B cell (primary cell): ENCODE results near the gene PPP1R16B. TPM values are rescaled to one million over a fixed set of nuclear protein-coding genes. Genes with fewer than 3 reads are reported as not detected.

Source experiments
- ATAC-seq: fragments of 200-7000 bp; cut with Tn5 transposase; one replicate; pipeline ENCODE4 v1.10.0; 2021; ENCODE audit warnings: low read depth, mild to moderate bottlenecking, moderate number of reproducible peaks, moderate library complexity
- CTCF ChIA-PET: fragments of 350-600 bp; sonication (Branson Sonifier 250); formaldehyde crosslinking; loops from one replicate; lab custom pipeline; 2021; ENCODE audit warnings: antibody characterized with exemption, inconsistent platforms; lab: Charles Lee
- POLR2A ChIA-PET: fragments of 350-600 bp; sonication (Branson Sonifier 250); formaldehyde crosslinking; loops from one replicate; lab custom pipeline; 2021; ENCODE audit warnings: antibody characterized with exemption; lab: Charles Lee
- DNase-seq: peaks from one replicate; pipeline ENCODE4 v3.0.0; 2013
- H2AFZ ChIP-seq: 2 replicates; pipeline ENCODE4 v1.6.1; 2012; ENCODE audit warnings: mild to moderate bottlenecking, low read depth, low read length; ENCODE audit not compliant: insufficient read depth, poor library complexity, severe bottlenecking
- H3K27ac ChIP-seq, 2 donors: 1 replicate in 1 of 2; 2 replicates in 1 of 2; pipeline ENCODE4 v1.5.1; 2012 to 2013; ENCODE audit warnings: low read length in 2 of 2, mild to moderate bottlenecking in 2 of 2, moderate library complexity in 1 of 2
- H3K27me3 ChIP-seq, 4 experiments: fragments of 200-600 bp in 1 of 4; sonication (generic) in 1 of 4; replicated peaks in 1 of 4; 1 replicate in 2 of 4; 2 replicates in 2 of 4; pipeline versions ENCODE4 v1.6.1 to v1.7.0; 2013 to 2016; ENCODE audit warnings: low read length in 3 of 4, mild to moderate bottlenecking in 2 of 4, mixed read lengths in 1 of 4, moderate library complexity in 1 of 4; ENCODE audit not compliant: insufficient read depth in 4 of 4, control insufficient read depth in 3 of 4; ENCODE audit errors: control extremely low read depth in 1 of 4
- H3K36me3 ChIP-seq, 2 experiments: replicated peaks in 1 of 2; 1 replicate in 1 of 2; 2 replicates in 1 of 2; pipeline versions ENCODE4 v1.6.1 to v1.7.1; 2013; ENCODE audit warnings: low read length in 1 of 2; ENCODE audit not compliant: insufficient read depth in 2 of 2, control insufficient read depth in 1 of 2; ENCODE audit errors: control extremely low read depth in 1 of 2, extremely low read depth in 1 of 2
- H3K4me1 ChIP-seq, 2 donors: fragments of 200-600 bp in 1 of 2; sonication (generic) in 1 of 2; 1 replicate in 1 of 2; 2 replicates in 1 of 2; pipeline versions ENCODE4 v1.5.1 to v1.6.1; 2013 to 2017; ENCODE audit warnings: low read length in 2 of 2; ENCODE audit not compliant: control insufficient read depth in 2 of 2, insufficient read depth in 2 of 2
- H3K4me2 ChIP-seq: replicated peaks from 2 replicates; pipeline ENCODE3; 2012; ENCODE audit warnings: mild to moderate bottlenecking, low read depth, low read length; ENCODE audit not compliant: poor library complexity, severe bottlenecking
- H3K4me3 ChIP-seq, 5 experiments: fragments of 200-600 bp in 1 of 5; sonication (generic) in 1 of 5; 1 replicate in 3 of 5; 2 replicates in 2 of 5; pipeline versions ENCODE4 v1.5.1 to v1.7.0; 2011 to 2016; ENCODE audit warnings: low read length in 4 of 5, mild to moderate bottlenecking in 4 of 5, low read depth in 2 of 5, control low read depth in 1 of 5, moderate library complexity in 1 of 5; ENCODE audit not compliant: insufficient read depth in 1 of 5; ENCODE audit errors: control extremely low read depth in 1 of 5, extremely low read depth in 1 of 5
- H3K79me2 ChIP-seq: fragments of 200-600 bp; sonication (generic); one replicate; pipeline ENCODE4 v1.6.0; 2016; ENCODE audit warnings: low read length; ENCODE audit not compliant: control insufficient read depth, insufficient read depth
- H3K9ac ChIP-seq: fragments of 200-600 bp; sonication (generic); 2 replicates; pipeline ENCODE4 v1.6.1; 2017; ENCODE audit warnings: mild to moderate bottlenecking, low read length, moderate library complexity
- H3K9me3 ChIP-seq, 3 donors: one replicate each; pipeline versions ENCODE4 v1.6.1 to v1.7.1; 2013; ENCODE audit warnings: low read length in 2 of 3; ENCODE audit not compliant: control insufficient read depth in 2 of 3, insufficient read depth in 1 of 3; ENCODE audit errors: control extremely low read depth in 1 of 3
- H4K20me1 ChIP-seq: 2 replicates; pipeline ENCODE4 v1.6.0; 2012; ENCODE audit warnings: mild to moderate bottlenecking, low read length; ENCODE audit not compliant: insufficient read depth, control insufficient read depth, poor library complexity, severe bottlenecking
- H3K27ac Mint-ChIP-seq: one replicate; pipeline ENCODE4 v1.8.0; 2021; ENCODE audit warnings: mixed read lengths
- H3K27me3 Mint-ChIP-seq: one replicate; pipeline ENCODE4 v1.8.0; 2021; ENCODE audit warnings: mixed read lengths
- H3K4me1 Mint-ChIP-seq: one replicate; pipeline ENCODE4 v1.8.0; 2021; ENCODE audit warnings: mixed read lengths
- H3K4me3 Mint-ChIP-seq: one replicate; pipeline ENCODE4 v1.8.0; 2021; ENCODE audit warnings: mixed read lengths
- H3K9me3 Mint-ChIP-seq: one replicate; pipeline ENCODE4 v1.8.0; 2022; ENCODE audit warnings: mixed read lengths; ENCODE audit not compliant: insufficient read depth
- CTCF ChIP-seq: fragments of 200-600 bp; IDR thresholded peaks from one replicate; pipeline ENCODE4 v1.8.0; 2022; ENCODE audit warnings: antibody characterized with exemption, mild to moderate bottlenecking
- EZH2 ChIP-seq: IDR thresholded peaks from 2 replicates; pipeline ENCODE4 v1.6.1; 2012; ENCODE audit warnings: borderline replicate concordance, low read depth, mild to moderate bottlenecking, moderate library complexity, low read length; ENCODE audit not compliant: insufficient read depth, poor library complexity, severe bottlenecking
- WGBS: methylation state at CpG from one replicate; pipeline ENCODE4 v1.1.5; 2013; ENCODE audit warnings: missing lambda C conversion rate; ENCODE audit not compliant: insufficient coverage; 5-methylcytosine and 5-hydroxymethylcytosine counted together
- intact Hi-C: fragments of 100-400 bp; cut with micrococcal nuclease; formaldehyde crosslinking; loops from one replicate; pipeline ENCODE4 v1.10.0; 2022
- polyA plus RNA-seq: library from polyadenylated mRNA; depleted of rRNA; stranded (reverse); fragments of >200 nt; gene quantifications from 2 replicates; pipeline ENCODE4 v1.2.3, GENCODE V29; 2012
- total RNA-seq, 2 donors: library from RNA; stranded (reverse); fragments of 120-200 nt in 1 of 2; gene quantifications; 1 replicate in 1 of 2; 2 replicates in 1 of 2; pipeline versions ENCODE4 v1.2.3 to v1.2.4, GENCODE V29; 2013 to 2022

The PPP1R16B gene
- total and polyA plus RNA-seq, 2 donors (not counting 1 experiment from before 2014, with no cell fraction given) = 58.8 to 108 TPM

GRCh38 chr20:38831995-38832620 lies 26.6 kb downstream of the PPP1R16B start:
- peaks cover 77% of the 10 kb centered on the region for H3K4me1 Mint-ChIP-seq
- DNase-seq (no peak), ATAC-seq (no peak)
- CTCF ChIA-PET = interaction anchor here (1.0 to 2.3 kb wide), 2 partner anchors 41 to 60 kb away, joined by 3 to 9 read pairs; no protein-coding TSS in a partner anchor
- intact Hi-C loops = no loop called here
- Histone ChIP-seq H2AFZ (no peak overlapping the region), H3K9ac (no peak overlapping the region), H3K4me3 (no peak overlapping the region), H3K36me3 (peaks cover 0 to 60% of the 10 kb centered on the region in 2 experiments), H3K27ac (peak overlapping the region in 1 of 2 donors; percentile 53), H3K79me2 (peaks cover 98% of the 10 kb centered on the region), H3K27me3 (no peaks in the 10 kb centered on the region), H4K20me1 (peaks cover 36% of the 10 kb centered on the region), H3K9me3 (no peaks in the 10 kb centered on the region), H3K4me1 (peaks cover 55 to 70% of the 10 kb centered on the region in 2 donors), H3K4me2 (no peak overlapping the region)
- peak overlapping the region; percentile 84 for H3K27ac Mint-ChIP-seq
- 100% methylated on average over 4 of the region's 8 CpGs for whole genome bisulfite sequencing
- H3K9me3 Mint-ChIP-seq = no peaks in the 10 kb centered on the region
- POLR2A ChIA-PET = interaction anchor here (1.3 kb wide), 1 partner anchor 11 kb away, joined by 3 read pairs; no protein-coding TSS in a partner anchor
- TF ChIP-seq EZH2 = no peak
- TF ChIP-seq CTCF = no peak
- no peaks in the 10 kb centered on the region for H3K27me3 Mint-ChIP-seq
- H3K4me3 Mint-ChIP-seq = no peak overlapping the region
